ENCODE results near the gene TPST2. TPM values are rescaled to one million over a fixed set of nuclear protein-coding genes. Genes with fewer than 3 reads are reported as not detected.
"Not testable (repeated sequence)": the region's sequence is repeated elsewhere in the genome, so short reads cannot be mapped to it uniquely, and the experiment has no call there.

TPST2 gene
- total and polyA plus RNA-seq, 2 experiments from 2014 or later, result 17.8 to 44.2 TPM

DNA sequence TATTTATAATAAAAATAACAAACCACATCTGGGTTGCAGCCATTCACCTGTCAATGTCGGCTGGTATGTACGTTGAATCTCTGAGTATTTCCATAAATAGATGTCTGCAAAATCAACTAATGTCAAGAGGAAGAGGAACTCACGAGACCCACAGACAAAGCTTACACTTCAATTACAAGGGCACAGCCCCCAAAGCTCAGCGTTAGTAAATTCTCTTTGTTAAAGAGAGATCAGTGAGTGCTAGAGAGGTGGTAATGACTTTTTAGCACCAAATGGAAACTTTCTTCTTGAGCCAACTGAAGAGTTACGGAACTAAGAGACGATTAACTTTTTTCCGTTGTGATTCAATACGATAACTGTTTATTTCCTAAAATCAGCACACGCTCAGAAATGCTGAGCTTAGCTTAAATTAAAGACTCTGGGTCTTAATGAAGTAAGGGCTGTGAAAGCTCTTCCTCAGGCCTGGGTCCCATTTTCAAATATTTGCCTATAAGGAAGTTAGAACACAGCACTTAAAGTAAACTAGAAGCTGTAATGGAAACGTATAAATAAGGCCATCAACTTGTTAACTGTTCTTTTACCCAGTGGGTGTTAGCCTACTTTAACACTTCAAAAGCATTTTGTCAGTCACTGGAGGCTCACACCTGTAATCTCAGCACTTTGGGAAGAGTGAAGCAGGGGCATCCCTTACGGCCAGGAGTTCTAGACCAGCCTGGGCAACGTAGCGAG lies 54.9 kb downstream of the TPST2 start:
- Histone ChIP-seq H3K27ac (peak overlapping the region; percentile 79), H3K27me3 (no peaks in the 10 kb centered on the region), H3K4me1 (ENCODE audit: low read depth) (peaks cover 13% of the 10 kb centered on the region), H3K4me3 (no peak overlapping the region), H3K36me3 (no peaks in the 10 kb centered on the region), H3K9me3 (ENCODE audit: low read depth) (no peaks in the 10 kb centered on the region)
- TF ChIP-seq, protein P1, sequence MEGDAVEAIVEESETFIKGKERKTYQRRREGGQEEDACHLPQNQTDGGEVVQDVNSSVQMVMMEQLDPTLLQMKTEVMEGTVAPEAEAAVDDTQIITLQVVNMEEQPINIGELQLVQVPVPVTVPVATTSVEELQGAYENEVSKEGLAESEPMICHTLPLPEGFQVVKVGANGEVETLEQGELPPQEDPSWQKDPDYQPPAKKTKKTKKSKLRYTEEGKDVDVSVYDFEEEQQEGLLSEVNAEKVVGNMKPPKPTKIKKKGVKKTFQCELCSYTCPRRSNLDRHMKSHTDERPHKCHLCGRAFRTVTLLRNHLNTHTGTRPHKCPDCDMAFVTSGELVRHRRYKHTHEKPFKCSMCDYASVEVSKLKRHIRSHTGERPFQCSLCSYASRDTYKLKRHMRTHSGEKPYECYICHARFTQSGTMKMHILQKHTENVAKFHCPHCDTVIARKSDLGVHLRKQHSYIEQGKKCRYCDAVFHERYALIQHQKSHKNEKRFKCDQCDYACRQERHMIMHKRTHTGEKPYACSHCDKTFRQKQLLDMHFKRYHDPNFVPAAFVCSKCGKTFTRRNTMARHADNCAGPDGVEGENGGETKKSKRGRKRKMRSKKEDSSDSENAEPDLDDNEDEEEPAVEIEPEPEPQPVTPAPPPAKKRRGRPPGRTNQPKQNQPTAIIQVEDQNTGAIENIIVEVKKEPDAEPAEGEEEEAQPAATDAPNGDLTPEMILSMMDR (IDR thresholded peaks at IDR 0.05; ENCODE audit: low read depth, low read length), result no peak
- DNase-seq (ENCODE audit: low read depth in 1 of 2, low spot score in 1 of 2), result no peak

DNA sequence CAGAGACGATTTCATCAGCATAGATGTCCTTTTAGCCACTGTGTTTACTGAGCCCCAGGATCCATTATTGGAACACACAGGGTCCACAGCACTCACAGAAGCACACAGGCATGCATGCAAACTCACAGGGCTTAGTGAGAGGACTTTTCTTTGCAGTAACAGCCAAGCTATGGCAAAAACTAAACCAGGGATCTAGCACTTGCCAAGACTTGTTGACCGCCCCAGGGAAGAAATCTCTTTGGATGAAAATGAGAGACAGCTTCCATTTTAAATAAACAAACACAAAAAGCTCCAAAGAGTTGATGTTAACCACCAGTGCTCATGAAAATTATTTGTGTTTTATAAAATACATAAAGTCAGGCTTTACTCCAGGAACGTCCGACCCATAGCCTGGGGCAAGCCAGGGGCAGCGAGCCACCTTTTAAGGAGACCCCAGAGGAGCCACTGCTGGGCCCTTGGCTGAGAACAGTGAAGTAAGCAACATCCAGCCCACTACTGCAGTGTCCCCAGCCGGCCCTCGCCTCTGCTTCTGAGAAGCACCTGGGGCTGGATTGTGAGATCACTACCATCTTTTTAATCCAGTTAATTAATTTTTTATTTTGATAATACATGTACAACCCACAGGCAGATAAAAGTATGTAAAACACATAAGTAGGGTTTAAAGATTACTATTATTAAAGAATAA lies 55.6 kb downstream of the TPST2 start:
- no peak for DNase-seq (ENCODE audit: low read depth in 1 of 2, low spot score in 1 of 2)
- TF ChIP-seq, protein P1 (IDR thresholded peaks at IDR 0.05; ENCODE audit: low read depth, low read length), result no peak
- Histone ChIP-seq H3K27me3 (no peaks in the 10 kb centered on the region), H3K27ac (peak overlapping the region; percentile 79), H3K4me1 (ENCODE audit: low read depth) (peaks cover 13% of the 10 kb centered on the region), H3K4me3 (no peak overlapping the region), H3K9me3 (ENCODE audit: low read depth) (no peaks in the 10 kb centered on the region), H3K36me3 (no peaks in the 10 kb centered on the region)

DNA sequence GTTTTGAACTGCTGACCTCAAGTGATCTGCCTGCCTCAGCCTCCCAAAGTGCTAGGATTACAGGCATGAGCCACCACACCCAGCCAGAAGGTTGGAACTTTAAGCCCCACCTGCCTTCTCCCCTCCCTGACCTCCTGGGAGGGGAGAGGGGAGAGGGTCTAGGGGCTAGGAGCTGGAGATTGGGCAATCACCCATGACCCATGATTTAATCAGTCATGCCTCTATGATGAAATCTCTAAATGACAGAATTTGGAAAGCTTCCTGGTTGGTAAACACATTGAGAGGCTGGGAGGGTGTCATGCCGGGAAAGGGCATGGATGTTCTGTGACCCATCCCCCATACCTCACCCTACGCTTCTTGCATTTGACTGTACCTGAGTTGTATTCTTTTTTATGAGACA lies 60.6 kb downstream of the TPST2 start:
- Histone ChIP-seq H3K9me3 (ENCODE audit: low read depth) (no peaks in the 10 kb centered on the region), H3K27ac (no peak overlapping the region), H3K27me3 (no peaks in the 10 kb centered on the region), H3K36me3 (no peaks in the 10 kb centered on the region), H3K4me3 (no peak overlapping the region), H3K4me1 (ENCODE audit: low read depth) (peaks cover 17% of the 10 kb centered on the region)
- TF ChIP-seq, protein P1 (IDR thresholded peaks at IDR 0.05; ENCODE audit: low read depth, low read length), result no peak
- DNase-seq (ENCODE audit: low read depth in 1 of 2, low spot score in 1 of 2), result peak in 1 of 2 donors; percentile 42

- not testable (repeated sequence) for DNase-seq (ENCODE audit: low read depth in 1 of 2, low spot score in 1 of 2); H3K27ac ChIP-seq; H3K36me3 ChIP-seq; H3K9me3 ChIP-seq (ENCODE audit: low read depth); H3K27me3 ChIP-seq; H3K4me3 ChIP-seq
- H3K4me1 ChIP-seq (ENCODE audit: low read depth), result peaks cover 16% of the 10 kb centered on the region
Observed at GRCh38 chr22:26528518-26528917, 61.4 kb downstream of the TPST2 start.

DNA sequence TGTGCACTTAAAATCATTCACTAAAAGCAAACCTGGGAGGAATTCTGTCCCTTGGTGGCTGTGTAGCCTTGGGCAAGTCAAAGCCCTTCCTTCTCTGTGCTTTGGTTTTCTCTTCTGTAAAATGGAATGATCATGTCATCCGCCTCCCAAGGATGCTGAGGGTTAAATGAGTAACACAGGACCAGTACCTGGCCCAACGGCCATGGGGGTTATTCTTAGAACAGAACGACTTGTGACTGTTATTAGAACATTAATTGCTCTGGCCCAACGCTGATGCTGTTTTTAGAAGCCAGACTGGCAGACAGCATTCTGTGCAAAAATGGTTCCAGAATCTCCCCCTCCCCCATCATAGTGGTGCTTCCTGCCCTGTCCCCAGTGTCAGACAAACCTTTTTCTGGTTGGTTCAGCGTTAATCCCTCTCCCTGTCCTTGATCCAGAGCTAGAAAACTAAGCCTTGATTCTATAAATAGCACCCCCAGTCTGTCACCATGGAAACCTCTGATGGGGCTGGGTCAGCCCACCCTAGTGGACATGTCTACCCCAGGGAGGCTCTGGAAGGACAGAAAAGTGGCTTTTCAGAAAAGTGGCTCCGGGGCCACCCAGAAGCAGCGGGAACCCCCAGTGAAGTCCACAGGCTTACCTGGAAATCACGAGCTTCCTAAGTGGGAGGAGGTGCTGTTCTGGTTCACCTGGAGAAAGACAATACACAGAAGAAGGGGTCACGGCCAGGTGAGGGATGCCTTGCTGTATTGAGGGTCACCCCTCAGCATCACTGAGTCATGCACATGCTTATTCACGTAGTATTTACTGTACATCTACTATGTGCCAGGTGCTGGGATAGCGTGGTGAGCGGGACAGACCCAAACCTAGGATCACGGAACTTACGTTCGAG lies 62.1 kb downstream of the TPST2 start:
- peaks cover 16% of the 10 kb centered on the region for H3K4me1 ChIP-seq (ENCODE audit: low read depth)
- H3K27me3 ChIP-seq, result no peaks in the 10 kb centered on the region
- H3K36me3 ChIP-seq, result no peaks in the 10 kb centered on the region
- TF ChIP-seq, protein P1 (IDR thresholded peaks at IDR 0.05; ENCODE audit: low read depth, low read length), result no peak
- peak in 1 of 2 donors; percentile 63 for DNase-seq (ENCODE audit: low read depth in 1 of 2, low spot score in 1 of 2)
- H3K4me3 ChIP-seq, result no peak overlapping the region
- H3K27ac ChIP-seq, result peak overlapping the region; percentile 73
- no peaks in the 10 kb centered on the region for H3K9me3 ChIP-seq (ENCODE audit: low read depth)
